Mammary epithelial cell (primary cell): Measurements from ENCODE around the gene SLC36A3.
A peak's percentile ranks its signal among the peaks of the same experiment; 100 is the strongest.

Experiments
- CTCF ChIP-seq, 2 donors: IDR thresholded peaks in 1 of 2; conservative IDR thresholded peaks in 1 of 2; 2 replicates each; pipeline ENCODE4 v1.5.1; 2011 to 2012; ENCODE audit warnings: inconsistent platforms in 2 of 2, low read length in 2 of 2, mild to moderate bottlenecking in 2 of 2, control low read depth in 1 of 2, low read depth in 1 of 2; ENCODE audit not compliant: insufficient read depth in 1 of 2; ENCODE audit errors: extremely low read depth in 1 of 2
- EZH2 ChIP-seq: IDR thresholded peaks from 2 replicates; pipeline ENCODE4 v1.6.1; 2012; ENCODE audit warnings: low read length, inconsistent platforms, borderline replicate concordance

DNA sequence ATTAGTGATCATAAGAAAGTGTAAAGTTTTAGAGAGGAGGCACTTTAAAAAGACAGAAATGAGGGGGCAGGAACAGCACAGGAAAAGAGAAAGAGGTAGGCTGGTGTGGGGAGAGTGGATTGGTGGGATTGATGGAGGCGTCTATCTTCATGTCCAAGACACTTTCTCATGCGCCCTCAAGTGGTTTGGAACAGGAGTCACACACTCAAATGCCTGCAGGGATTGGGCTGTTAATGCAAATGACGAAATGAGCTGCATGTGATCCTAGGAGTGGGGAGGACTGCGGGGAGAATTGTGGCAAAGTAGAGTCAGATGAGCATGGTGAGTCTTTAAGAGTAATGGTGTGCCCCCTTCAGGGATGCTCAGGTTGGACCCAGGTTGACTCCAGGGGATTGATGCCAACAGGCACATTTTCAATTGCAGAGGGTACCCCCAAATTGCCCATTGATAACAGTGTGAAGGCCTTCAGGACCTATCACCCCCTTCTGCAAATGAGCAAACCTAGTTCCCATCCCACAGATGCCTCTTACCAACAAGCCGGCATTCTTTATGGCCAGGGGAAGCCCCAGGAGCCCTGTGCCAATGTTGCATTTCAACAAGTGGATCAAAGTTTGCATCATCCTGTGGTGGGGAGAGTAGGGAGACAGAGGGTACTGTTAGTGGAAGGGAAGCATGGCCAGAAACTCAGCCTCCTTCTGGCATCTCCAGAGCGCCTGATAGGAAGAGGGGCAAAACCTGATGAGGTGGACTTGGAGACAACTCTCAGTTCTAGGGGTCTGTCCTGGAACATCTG is 5.3 kb downstream of the SLC36A3 start:
- peak; percentile 61 to 71 for TF ChIP-seq CTCF (conservative IDR thresholded peaks at IDR 0.05 in 1 of 2, IDR thresholded peaks at IDR 0.05 in 1 of 2; ENCODE audit: extremely low read depth in 1 of 2, insufficient read depth in 1 of 2, low read depth in 1 of 2, low read length in 2 of 2)
- TF ChIP-seq EZH2: no peak
